Panc1 (cell line): ENCODE measurements around the gene PARVG. TPM values are rescaled to one million over a fixed set of nuclear protein-coding genes. Genes with fewer than 3 reads are reported as not detected.

Experiments used
- ATAC-seq: fragments of 200-7000 bp; cut with Tn5 transposase; 2 replicates; pipeline ENCODE4 v1.9.1; 2020; ENCODE audit warnings: mild to moderate bottlenecking, moderate library complexity
- BruUV-seq: library from RNA; stranded (reverse); fragments of 400-500 nt; replicated peaks from 2 replicates; lab custom pipeline; 2021; lab: Mats Ljungman, UMichigan
- CTCF ChIA-PET: fragments of 300-600 bp; sonication (Branson Sonifier 250); formaldehyde crosslinking; loops from one replicate; lab custom pipeline; 2022; ENCODE audit warnings: antibody characterized with exemption; lab: Charles Lee
- POLR2A ChIA-PET: fragments of 300-600 bp; sonication (Branson Sonifier 250); formaldehyde crosslinking; loops from one replicate; lab custom pipeline; 2022; ENCODE audit warnings: antibody characterized with exemption; lab: Charles Lee
- DNase-seq: peaks from one replicate; pipeline ENCODE4 v3.0.0-alpha.2; 2010; ENCODE audit warnings: low read depth, low spot score
- H3K27ac ChIP-seq: 2 replicates; pipeline ENCODE4 v1.5.1; 2011; ENCODE audit warnings: mild to moderate bottlenecking, low read length, inconsistent platforms
- H3K27me3 ChIP-seq: fragments of 200-500 bp; sonication (Bioruptor generic); 2 replicates; pipeline ENCODE4 v1.6.0; 2014; ENCODE audit warnings: low read length, inconsistent platforms; ENCODE audit not compliant: control insufficient read depth, insufficient read depth
- H3K36me3 ChIP-seq: fragments of 200-500 bp; sonication (Bioruptor generic); 2 replicates; pipeline ENCODE4 v1.5.1; 2014; ENCODE audit warnings: inconsistent platforms, mild to moderate bottlenecking, low read length, moderate library complexity; ENCODE audit not compliant: control insufficient read depth, insufficient read depth
- H3K4me1 ChIP-seq: 2 replicates; pipeline ENCODE4 v1.5.1; 2011; ENCODE audit warnings: inconsistent platforms, mild to moderate bottlenecking, low read length, moderate library complexity; ENCODE audit not compliant: control insufficient read depth, insufficient read depth
- H3K4me3 ChIP-seq, 2 experiments: 2 replicates each; pipeline ENCODE4 v1.5.1; 2011 to 2012; ENCODE audit warnings: low read depth in 2 of 2, low read length in 2 of 2, mild to moderate bottlenecking in 2 of 2, inconsistent platforms in 1 of 2, moderate library complexity in 1 of 2
- H3K9me3 ChIP-seq: fragments of 200-500 bp; sonication (Bioruptor generic); 2 replicates; pipeline ENCODE4 v1.5.1; 2014; ENCODE audit warnings: low read depth, mild to moderate bottlenecking, inconsistent platforms, low read length, moderate library complexity; ENCODE audit not compliant: control insufficient read depth, insufficient read depth
- CTCF ChIP-seq: fragments of 450-650 bp; IDR thresholded peaks from 2 replicates; pipeline ENCODE4 v1.5.1; 2017; ENCODE audit warnings: mild to moderate bottlenecking
- POLR2AphosphoS5 ChIP-seq: IDR thresholded peaks from 2 replicates; pipeline ENCODE4 v1.6.1; 2012; ENCODE audit warnings: mild to moderate bottlenecking, low read depth, low read length, moderate library complexity
- REST ChIP-seq, 2 experiments: IDR thresholded peaks; 2 replicates each; pipeline ENCODE4 v1.6.1; 2011 to 2012; ENCODE audit warnings: low read depth in 2 of 2, control low read depth in 1 of 2, low read length in 1 of 2, mild to moderate bottlenecking in 1 of 2, moderate library complexity in 1 of 2; ENCODE audit not compliant: insufficient read depth in 1 of 2
- SIN3A ChIP-seq: IDR thresholded peaks from 2 replicates; pipeline ENCODE4 v1.6.1; 2012; ENCODE audit warnings: low read depth, mild to moderate bottlenecking, low read length, moderate library complexity, borderline replicate concordance; ENCODE audit not compliant: insufficient read depth
- TCF7L2 ChIP-seq: IDR thresholded peaks from 2 replicates; pipeline ENCODE4 v1.6.1; 2011; ENCODE audit warnings: mild to moderate bottlenecking, low read depth, low read length, inconsistent platforms
- in situ Hi-C: cut with HindIII; loops from 2 replicates; pipeline ENCODE4 v1.10.0; 2016; ENCODE audit warnings: low sequenced_read_pairs, low pct_unique_long_range_greater_than_20kb
- intact Hi-C: fragments of 100-400 bp; cut with micrococcal nuclease; formaldehyde crosslinking; loops from one replicate; pipeline ENCODE4 v1.10.0; 2022; ENCODE audit not compliant: unreplicated experiment
- total RNA-seq: library from RNA; stranded (reverse); gene quantifications from one replicate; pipeline ENCODE4 v1.2.1, GENCODE V29; 2021; ENCODE audit not compliant: unreplicated experiment

Gene PARVG
- total RNA-seq, 1 experiment from 2014 or later, result 0.21 TPM

- TF ChIP-seq SIN3A, result no peak
- no peak for TF ChIP-seq CTCF
- no peak for TF ChIP-seq TCF7L2
- TF ChIP-seq POLR2AphosphoS5, result no peak
- TF ChIP-seq REST (IDR thresholded peaks at IDR 0.05; ENCODE audit: insufficient read depth in 1 of 2, low read depth in 2 of 2, low read length in 1 of 2), result no peak
- POLR2A ChIA-PET, result no interaction called here
- BruUV-seq, result no TSS peak
Measured at GRCh38 chr22:44179196-44179988, 1.3 kb upstream of the PARVG start.

GRCh38 chr22:44179989-44180705 lies 578 bp upstream of the PARVG start:
- no peak overlapping the region for H3K27ac ChIP-seq
- no peaks in the 10 kb centered on the region for H3K9me3 ChIP-seq
- no peaks in the 10 kb centered on the region for H3K4me1 ChIP-seq
- ChIA-PET CTCF (no interaction called here), POLR2A (no interaction called here)
- no peaks in the 10 kb centered on the region for H3K36me3 ChIP-seq
- ATAC-seq, result no peak; the same call in 1 of the 2 replicates
- H3K4me3 ChIP-seq, result no peak overlapping the region
- DNase-seq, result no peak
- intact Hi-C loops, result no loop called here
- in situ Hi-C loops, result no loop called here
- H3K27me3 ChIP-seq, result no peaks in the 10 kb centered on the region
- TF ChIP-seq CTCF, result no peak
- no peak for TF ChIP-seq POLR2AphosphoS5
- no peak for TF ChIP-seq REST (IDR thresholded peaks at IDR 0.05; ENCODE audit: insufficient read depth in 1 of 2, low read depth in 2 of 2, low read length in 1 of 2)
- no peak for TF ChIP-seq TCF7L2
- TF ChIP-seq SIN3A, result no peak
- no TSS peak for BruUV-seq

More at GRCh38 chr22:44179196-44179988, 1.3 kb upstream of the PARVG start:
- Histone ChIP-seq H3K27me3 (no peaks in the 10 kb centered on the region), H3K27ac (no peak overlapping the region), H3K9me3 (no peaks in the 10 kb centered on the region), H3K4me3 (no peak overlapping the region), H3K4me1 (no peaks in the 10 kb centered on the region), H3K36me3 (no peaks in the 10 kb centered on the region)
- DNase-seq (no peak), ATAC-seq (no peak)
- intact Hi-C loops, result no loop called here
- in situ Hi-C loops, result no loop called here
- CTCF ChIA-PET, result no interaction called here
